A549 treated with RU486 at 1 μM for 4 hours (cell line): Measurements from ENCODE around the gene SLC4A2. TPM values are rescaled to one million over a fixed set of nuclear protein-coding genes. Genes with fewer than 3 reads are reported as not detected.

Experiments used
- total RNA-seq: library from RNA; stranded (reverse); fragments of 200-300 nt; extraction: Qiagen RNA extraction; gene quantifications from 5 replicates; pipeline ENCODE4 v1.2.3, GENCODE V29; 2022; ENCODE audit warnings: low read depth

The SLC4A2 gene, protein sequence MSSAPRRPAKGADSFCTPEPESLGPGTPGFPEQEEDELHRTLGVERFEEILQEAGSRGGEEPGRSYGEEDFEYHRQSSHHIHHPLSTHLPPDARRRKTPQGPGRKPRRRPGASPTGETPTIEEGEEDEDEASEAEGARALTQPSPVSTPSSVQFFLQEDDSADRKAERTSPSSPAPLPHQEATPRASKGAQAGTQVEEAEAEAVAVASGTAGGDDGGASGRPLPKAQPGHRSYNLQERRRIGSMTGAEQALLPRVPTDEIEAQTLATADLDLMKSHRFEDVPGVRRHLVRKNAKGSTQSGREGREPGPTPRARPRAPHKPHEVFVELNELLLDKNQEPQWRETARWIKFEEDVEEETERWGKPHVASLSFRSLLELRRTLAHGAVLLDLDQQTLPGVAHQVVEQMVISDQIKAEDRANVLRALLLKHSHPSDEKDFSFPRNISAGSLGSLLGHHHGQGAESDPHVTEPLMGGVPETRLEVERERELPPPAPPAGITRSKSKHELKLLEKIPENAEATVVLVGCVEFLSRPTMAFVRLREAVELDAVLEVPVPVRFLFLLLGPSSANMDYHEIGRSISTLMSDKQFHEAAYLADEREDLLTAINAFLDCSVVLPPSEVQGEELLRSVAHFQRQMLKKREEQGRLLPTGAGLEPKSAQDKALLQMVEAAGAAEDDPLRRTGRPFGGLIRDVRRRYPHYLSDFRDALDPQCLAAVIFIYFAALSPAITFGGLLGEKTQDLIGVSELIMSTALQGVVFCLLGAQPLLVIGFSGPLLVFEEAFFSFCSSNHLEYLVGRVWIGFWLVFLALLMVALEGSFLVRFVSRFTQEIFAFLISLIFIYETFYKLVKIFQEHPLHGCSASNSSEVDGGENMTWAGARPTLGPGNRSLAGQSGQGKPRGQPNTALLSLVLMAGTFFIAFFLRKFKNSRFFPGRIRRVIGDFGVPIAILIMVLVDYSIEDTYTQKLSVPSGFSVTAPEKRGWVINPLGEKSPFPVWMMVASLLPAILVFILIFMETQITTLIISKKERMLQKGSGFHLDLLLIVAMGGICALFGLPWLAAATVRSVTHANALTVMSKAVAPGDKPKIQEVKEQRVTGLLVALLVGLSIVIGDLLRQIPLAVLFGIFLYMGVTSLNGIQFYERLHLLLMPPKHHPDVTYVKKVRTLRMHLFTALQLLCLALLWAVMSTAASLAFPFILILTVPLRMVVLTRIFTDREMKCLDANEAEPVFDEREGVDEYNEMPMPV
- 182 to 287 TPM (median 275 TPM) in 5 replicates for total RNA-seq

GRCh38 chr7:151059367-151060112 lies at the start of gene SLC4A2:
Gene SLC4A2 (plus strand): TSS chr7:151059589. CDS start chr7:151061988, 2,399 bp downstream.

GRCh38 chr7:151024435-151025056 lies 34.8 kb upstream of the SLC4A2 start, which contains the start of gene ATG9B:
Gene ATG9B (minus strand): TSS chr7:151024494. CDS start chr7:151024423, 71 bp downstream.

DNA sequence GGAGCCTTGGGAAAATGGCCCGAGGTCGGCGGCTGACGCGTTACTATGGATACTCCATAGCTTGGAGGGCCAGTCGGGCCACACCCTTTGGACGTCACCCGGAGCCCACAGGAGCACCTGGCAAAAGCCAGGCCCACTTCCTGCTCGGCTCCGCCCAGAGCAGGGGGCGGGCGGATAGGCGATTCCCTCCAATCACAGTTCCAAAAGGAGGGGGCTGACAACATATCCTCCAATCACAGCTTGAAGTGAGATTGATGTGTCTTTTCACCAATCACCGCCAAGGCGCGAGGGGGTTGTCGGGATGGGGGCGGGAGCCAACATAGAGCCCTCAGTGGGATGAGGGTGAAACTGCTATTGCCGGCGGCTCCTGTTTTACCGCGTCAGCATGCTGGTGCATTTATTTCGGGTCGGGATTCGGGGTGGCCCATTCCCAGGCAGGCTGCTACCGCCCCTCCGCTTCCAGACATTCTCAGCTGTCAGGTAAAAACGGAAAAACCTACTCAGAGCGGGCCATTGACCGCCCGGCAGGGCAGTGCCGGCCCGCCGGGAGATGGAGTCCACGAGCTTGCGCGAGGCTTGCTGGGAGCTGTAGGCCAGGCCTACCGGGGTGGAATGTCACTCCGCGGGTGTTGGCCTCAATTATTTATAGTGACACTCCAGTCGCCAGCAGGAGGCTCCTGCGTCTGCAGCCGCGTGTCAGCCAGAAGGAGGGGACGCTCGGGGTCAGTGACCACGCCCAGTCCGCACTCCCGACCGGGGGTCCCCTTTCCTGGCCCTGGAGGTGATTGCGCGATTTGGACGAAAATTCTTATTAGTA lies 31.1 kb upstream of the SLC4A2 start, which contains the start of gene ABCB8:
Gene ABCB8, plus strand, starts transcription at position 320 of the 817 bp plus-strand sequence. Its CDS starts 66 bp downstream, at position 386.

GRCh38 chr7:151047976-151048815 lies 11.2 kb upstream of the SLC4A2 start, which contains the start of gene ASIC3:
Gene ASIC3 (plus strand): TSS chr7:151048531. CDS start chr7:151048886, 355 bp downstream.

DNA sequence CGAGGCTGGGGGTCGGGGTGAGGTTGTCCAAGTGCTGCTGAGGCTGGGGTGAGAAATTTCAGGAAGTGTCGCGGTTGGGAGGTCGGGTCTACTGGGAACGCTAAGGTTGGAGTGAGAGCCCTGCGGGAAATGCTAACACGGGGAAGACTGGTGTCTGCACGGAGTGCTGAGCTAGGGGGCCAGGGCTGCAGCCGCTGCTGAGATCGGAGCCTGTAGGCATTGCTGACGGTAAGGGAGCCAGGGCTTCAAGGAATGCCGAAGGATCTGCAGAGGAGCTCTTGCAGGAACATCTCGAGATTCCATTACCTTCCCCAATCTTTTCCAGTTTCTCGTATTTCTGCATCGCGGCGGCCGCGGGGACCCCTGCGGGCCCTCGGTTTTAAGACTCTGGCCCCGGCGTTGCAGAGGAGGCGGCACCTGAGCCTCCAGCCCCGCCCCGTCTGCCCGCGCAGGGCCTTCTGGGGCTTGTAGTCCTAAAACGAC lies 1.8 kb upstream of the SLC4A2 start, which contains the start of gene CDK5:
Gene CDK5, minus strand, starts transcription at position 392 of the 483 bp plus-strand sequence. Its CDS starts 49 bp downstream, at position 343.

GRCh38 chr7:151080522-151081169 lies 21.3 kb downstream of the SLC4A2 start, which contains the start of gene FASTK:
Gene FASTK (minus strand): TSS chr7:151080809. CDS start chr7:151080766, 43 bp downstream.

GRCh38 chr7:151083071-151083823 lies 23.9 kb downstream of the SLC4A2 start, which contains the start of gene TMUB1:
Gene TMUB1 (minus strand): TSS chr7:151083493. CDS start chr7:151082563, 930 bp downstream.

GRCh38 chr7:151085691-151086620 lies 26.6 kb downstream of the SLC4A2 start, which contains the start of gene AGAP3:
Gene AGAP3 (plus strand): TSS chr7:151086475. CDS start chr7:151086742, 267 bp downstream.

Other genes starting within 250 kb of the SLC4A2 start
- gene AOC1, start 207.1 kb upstream of the SLC4A2 start, total RNA-seq: not detected in 5 replicates
- gene KCNH2, start 81.3 kb upstream of the SLC4A2 start, total RNA-seq: 0.29 to 0.61 TPM (median 0.37 TPM) in 5 replicates
- gene NOS3, start 68.6 kb upstream of the SLC4A2 start, total RNA-seq: 0.15 to 0.55 TPM (median 0.49 TPM) in 5 replicates
- gene ATG9B, start 35.1 kb upstream of the SLC4A2 start, total RNA-seq: 0.62 to 1.1 TPM (median 0.87 TPM) in 5 replicates
- gene ABCB8, start 31.1 kb upstream of the SLC4A2 start, total RNA-seq: 31.5 to 51.8 TPM (median 48.0 TPM) in 5 replicates
- gene ASIC3, start 11.1 kb upstream of the SLC4A2 start, total RNA-seq: 5.7 to 12.6 TPM (median 12.2 TPM) in 5 replicates
- 32.1 to 37.0 TPM (median 34.9 TPM) in 5 replicates for gene CDK5, start 1.7 kb upstream of the SLC4A2 start, total RNA-seq
- gene FASTK, start 21.2 kb downstream of the SLC4A2 start, total RNA-seq: 48.1 to 80.5 TPM (median 74.4 TPM) in 5 replicates
- 32.4 to 64.6 TPM (median 50.8 TPM) in 5 replicates for gene TMUB1, start 23.9 kb downstream of the SLC4A2 start, total RNA-seq
- 43.6 to 72.2 TPM (median 61.9 TPM) in 5 replicates for gene AGAP3, start 26.9 kb downstream of the SLC4A2 start, total RNA-seq
- gene GBX1, start 108.1 kb downstream of the SLC4A2 start, total RNA-seq: 0.17 to 0.45 TPM in 2 of 5 replicates, not detected in the others
- not detected in 5 replicates for gene ASB10, start 127.7 kb downstream of the SLC4A2 start, total RNA-seq
- not detected in 5 replicates for gene H2BK1, start 150.9 kb downstream of the SLC4A2 start, total RNA-seq
- gene ABCF2, start 167.6 kb downstream of the SLC4A2 start, total RNA-seq: 63.8 to 70.3 TPM (median 68.4 TPM) in 5 replicates
- 35.6 to 52.0 TPM (median 45.6 TPM) in 5 replicates for gene CHPF2, start 172.9 kb downstream of the SLC4A2 start, total RNA-seq
- 9.3 to 11.4 TPM (median 10.4 TPM) in 5 replicates for gene SMARCD3, start 189.1 kb downstream of the SLC4A2 start, total RNA-seq